LHCN-M2 (cell line): Measurements from ENCODE around the gene RBP3. TPM values are rescaled to one million over a fixed set of nuclear protein-coding genes. Genes with fewer than 3 reads are reported as not detected.
"Not testable (repeated sequence)": the region's sequence is repeated elsewhere in the genome, so short reads cannot be mapped to it uniquely, and the experiment has no call there.

Experiments used
- DNase-seq: peaks from one replicate; pipeline ENCODE4 v3.0.0-alpha.2; 2012; ENCODE audit warnings: low read depth
- total RNA-seq: library from RNA; depleted of rRNA; stranded (reverse); fragments of >200 nt; gene quantifications from 2 replicates; pipeline ENCODE4 v1.2.3, GENCODE V29; 2014

RBP3 gene
- total RNA-seq, 1 experiment from 2014 or later: not detected

GRCh38 chr10:47371629-47372485 is 23.7 kb downstream of the RBP3 start:
- no peak for DNase-seq

DNA sequence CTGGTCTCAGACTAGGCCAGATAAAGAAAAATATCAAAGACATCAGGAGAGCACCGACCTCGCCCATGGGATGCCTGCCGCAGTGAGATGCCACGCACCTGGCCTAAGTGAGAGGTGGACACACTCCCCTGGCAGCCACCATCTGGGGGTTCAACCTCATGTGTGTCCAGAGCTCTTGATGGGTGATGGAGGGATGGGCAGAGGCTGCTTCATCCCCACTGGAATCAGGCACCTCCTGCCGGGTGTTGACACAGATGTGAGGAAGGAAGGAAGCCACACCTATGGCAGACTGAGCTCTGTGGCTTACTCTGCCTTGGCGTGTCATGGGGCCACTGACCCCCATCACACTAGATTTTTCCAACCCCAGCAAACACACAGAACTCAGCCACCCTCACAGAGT is 24.6 kb downstream of the RBP3 start:
- DNase-seq: no peak

DNA sequence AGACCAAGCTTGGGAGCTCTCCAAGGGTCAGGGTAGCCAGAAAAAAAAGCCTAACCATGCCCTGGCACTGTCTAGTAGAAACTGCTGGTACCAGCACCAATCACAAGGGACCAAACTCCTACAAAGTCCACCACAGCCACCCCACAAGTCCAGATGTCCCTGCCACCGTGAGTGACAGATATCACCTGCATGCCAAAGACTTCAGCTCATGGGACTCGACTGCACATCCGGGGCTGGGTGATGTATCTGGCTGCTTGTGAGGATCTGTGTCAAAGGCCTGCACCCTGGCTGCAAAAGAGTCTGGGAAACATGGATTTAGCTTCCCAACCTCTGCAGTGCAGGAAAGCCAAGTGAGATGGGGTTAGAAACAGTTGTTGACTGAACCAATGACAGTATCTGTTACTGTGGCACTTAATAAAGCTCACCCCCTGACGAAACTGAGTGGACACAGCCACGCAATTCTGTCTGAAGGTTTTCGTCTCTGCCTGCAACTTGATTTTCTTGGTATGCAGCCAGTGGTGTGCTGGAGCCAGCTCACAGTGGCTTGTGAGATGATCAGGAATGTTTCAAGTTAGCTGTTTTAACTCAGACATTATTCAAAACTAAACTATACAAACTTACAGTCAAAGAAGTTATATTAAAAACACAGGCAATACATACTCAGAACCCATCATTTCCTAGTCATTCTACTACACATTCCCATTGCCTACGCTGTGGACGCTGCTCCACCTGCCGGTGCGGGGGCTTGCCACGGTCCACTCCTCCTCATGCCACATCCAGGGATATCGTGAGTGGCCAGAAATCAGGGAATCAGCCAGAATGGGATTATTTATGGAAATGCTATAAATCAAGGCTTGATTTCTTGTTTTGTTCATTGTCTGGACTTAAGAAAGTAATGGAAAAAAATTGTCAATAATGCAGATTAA is 26.7 kb downstream of the RBP3 start:
- DNase-seq: no peak

GRCh38 chr10:47376522-47377220 is 28.5 kb downstream of the RBP3 start:
- DNase-seq: no peak

GRCh38 chr10:47378183-47378510 is 30.0 kb downstream of the RBP3 start:
- no peak for DNase-seq

- no peak for DNase-seq
These were observed 30.7 kb downstream of the RBP3 start for GRCh38 chr10:47378606-47379444.

GRCh38 chr10:47379445-47379785 is 31.3 kb downstream of the RBP3 start:
- no peak for DNase-seq

DNA sequence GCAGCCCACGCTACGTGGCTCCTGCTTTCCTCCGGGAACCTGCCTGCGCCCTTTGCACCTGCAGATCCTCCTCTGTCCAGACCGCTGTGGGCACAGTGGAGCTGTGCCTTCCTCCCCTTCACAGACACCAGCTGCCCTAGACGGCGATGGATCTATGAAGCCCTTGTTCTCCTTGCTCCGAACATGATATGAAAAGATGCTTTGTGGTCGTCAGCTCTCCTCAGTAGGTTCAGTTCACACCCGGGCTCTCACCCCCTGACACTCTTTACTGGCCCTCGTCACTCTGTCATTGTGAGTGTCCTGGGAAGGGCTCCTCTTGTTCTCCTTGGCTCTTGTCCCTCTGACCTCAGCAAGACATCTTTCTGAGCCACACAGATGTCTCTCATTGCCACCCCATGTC is 31.7 kb downstream of the RBP3 start:
- no peak for DNase-seq

DNA sequence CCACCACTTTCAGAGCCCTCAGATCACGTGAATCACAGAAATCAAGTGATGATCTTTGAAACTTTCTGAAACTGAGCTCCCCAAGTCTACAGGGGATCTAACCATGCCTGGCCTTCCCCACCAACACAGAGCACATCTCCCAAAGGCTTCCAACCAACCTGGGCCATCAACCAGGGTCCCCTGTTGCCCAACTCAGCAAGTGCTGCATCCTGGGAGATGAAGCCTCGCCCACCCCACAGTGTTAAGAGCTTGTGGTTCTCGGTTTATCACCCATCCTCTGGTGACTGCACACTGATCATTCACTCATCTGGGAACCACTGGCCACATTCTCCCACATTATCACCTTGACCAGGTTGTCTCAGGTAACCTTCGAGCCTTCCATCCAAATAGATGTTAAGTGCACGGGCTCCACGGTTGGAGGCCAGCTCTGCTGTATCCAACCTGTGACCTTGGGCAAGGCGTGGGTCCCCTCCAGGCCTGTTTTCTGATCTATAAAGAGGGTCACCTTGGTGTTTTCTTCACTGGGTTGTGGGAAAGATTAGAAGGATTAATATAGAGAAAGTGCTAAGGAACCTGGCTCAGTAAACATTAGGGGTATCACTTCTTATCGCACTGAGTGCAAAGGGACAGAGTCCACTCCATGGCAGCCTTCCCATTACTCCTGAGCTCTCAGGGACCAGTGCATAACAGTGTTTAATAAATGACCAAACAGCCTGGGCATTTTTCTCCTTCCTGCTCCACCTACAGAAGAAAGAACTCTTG is 32.4 kb downstream of the RBP3 start:
- no peak for DNase-seq

GRCh38 chr10:47381103-47381395 is 32.9 kb downstream of the RBP3 start:
- no peak for DNase-seq

- no peak for DNase-seq
These were observed 33.5 kb downstream of the RBP3 start for GRCh38 chr10:47381427-47382379.

- DNase-seq: no peak
These were observed 35.3 kb downstream of the RBP3 start for GRCh38 chr10:47383261-47384147.

DNA sequence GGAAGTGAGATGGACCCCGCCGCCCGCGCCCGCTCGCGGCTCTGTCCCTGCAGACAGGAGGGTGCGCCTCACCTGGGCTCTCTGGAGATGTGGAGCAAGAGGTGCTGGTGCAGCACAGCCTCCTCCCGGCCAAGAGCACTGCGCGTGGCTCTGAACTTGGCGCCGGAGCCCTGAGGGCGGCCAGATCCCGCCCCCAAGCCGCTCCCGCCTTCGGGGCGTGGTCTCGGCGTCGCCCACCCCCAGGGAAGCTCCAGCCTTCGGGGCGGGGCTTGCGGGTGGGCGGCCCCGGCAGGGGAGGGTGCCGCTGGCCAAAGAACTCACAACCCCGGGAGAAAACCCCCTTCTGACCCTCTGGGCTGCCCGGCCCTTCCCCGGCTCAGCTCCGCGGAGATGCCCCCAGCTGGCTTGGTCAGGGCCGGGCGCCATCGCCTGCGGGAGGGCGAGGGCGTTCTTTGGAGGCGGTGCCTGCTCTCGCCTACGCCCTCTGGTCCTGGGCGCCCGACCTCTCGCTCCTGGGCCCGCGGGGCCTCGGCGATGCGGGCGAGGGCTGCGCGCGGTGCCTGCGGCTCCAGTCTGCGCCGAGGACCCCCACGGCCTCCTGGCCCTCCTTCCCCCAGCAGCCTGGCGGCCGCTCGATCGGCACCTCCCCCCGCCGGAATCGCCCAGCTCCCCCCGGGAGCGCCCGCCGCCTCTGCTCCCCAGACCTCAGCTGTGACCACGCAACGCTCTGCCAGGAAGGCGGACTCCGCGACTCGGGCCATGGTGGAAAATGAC is 36.2 kb downstream of the RBP3 start, which contains the start of gene ZNF488:
TSS of gene ZNF488 (minus strand) at position 146 of the 774 bp plus-strand sequence. CDS start 15,464 bp downstream, outside the sequence.
- peak; percentile 65 for DNase-seq

DNA sequence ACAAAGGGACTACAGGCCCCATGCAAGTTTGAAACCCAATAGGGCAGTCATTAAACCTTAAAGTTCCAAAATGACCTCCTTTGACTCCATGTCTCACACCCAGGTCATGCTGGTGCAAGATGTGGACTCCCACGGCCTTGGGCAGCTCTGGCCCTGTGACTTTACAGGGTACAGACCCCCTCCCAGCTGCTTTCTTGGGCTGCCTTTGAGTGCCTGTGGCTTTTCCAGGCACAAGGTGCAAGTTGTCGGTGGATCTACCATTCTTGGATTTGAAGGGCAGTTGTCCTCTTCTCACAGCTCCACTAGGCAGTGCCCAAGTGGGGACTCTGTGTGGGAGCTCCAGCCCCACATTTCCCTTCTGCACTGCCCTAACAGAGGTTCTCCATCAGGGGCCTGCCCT is 37.9 kb downstream of the RBP3 start:
- DNase-seq: not testable (repeated sequence)

DNA sequence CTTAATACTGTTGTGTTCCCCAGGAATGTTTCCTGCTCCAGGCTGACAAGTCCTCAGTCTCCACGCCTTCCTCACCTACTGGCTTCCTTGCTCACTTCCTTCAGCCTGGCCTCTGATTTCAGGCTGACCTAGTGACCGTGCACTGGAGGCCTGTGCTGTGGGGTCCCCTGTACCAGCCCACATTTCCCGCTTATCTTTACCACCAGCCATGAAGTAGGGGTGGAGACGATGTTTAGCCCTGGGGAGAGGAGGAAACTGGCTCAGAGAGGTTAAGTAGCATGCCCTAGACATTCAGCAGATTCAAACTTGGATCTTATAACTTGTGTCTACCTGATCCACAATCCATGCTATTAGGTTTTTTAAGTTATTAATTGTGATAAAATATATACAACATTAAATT is 40.7 kb downstream of the RBP3 start:
- no peak for DNase-seq

DNA sequence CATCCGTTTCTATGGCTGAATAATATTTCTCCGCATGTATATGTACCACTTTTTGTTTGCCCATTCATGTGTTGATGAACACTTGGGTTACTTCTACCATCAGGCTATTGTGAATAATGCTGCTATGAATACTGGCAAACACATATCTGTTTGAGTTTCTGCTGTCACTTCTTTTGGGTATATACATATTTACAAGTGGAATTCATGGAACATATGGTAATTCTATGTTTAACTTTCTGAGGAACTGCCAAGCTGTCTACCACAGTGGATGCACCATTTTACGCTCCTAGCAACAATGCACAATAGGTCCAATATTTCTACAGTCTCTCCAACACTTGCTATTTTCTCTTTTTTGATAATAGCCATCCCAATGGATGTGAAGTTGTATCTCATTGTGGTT is 41.5 kb downstream of the RBP3 start:
- DNase-seq: no peak

- DNase-seq: peak; percentile 7
These were observed 48.2 kb downstream of the RBP3 start for GRCh38 chr10:47396311-47396717.

DNA sequence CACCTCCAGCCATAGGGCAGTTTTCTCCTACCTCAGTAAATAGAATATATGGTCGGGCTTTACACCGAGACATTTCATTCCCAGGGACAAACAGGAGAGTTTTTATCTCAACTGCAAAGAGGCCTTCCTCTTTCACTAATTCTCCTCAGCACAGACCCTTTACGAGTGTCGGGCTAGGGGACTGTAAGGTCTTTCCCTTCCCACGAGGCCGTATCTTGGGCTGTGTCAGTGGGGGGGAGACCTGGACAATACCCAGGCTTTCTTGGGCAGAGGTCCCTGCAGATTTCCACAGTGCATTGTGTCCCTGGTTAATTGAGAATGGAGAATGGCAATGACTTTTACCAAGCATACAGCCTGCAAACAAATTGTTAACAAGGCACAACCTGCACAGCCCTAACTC is 49.1 kb downstream of the RBP3 start:
- no peak for DNase-seq
